AG20443 (cell line): Measurements from ENCODE around the gene C2orf81.
"Not testable (repeated sequence)": the region's sequence is repeated elsewhere in the genome, so short reads cannot be mapped to it uniquely, and the experiment has no call there.

Experiments
- DNase-seq: peaks from one replicate; pipeline ENCODE4 v3.0.0; 2012; ENCODE audit warnings: low spot score, mixed read lengths

The C2orf81 gene

DNA sequence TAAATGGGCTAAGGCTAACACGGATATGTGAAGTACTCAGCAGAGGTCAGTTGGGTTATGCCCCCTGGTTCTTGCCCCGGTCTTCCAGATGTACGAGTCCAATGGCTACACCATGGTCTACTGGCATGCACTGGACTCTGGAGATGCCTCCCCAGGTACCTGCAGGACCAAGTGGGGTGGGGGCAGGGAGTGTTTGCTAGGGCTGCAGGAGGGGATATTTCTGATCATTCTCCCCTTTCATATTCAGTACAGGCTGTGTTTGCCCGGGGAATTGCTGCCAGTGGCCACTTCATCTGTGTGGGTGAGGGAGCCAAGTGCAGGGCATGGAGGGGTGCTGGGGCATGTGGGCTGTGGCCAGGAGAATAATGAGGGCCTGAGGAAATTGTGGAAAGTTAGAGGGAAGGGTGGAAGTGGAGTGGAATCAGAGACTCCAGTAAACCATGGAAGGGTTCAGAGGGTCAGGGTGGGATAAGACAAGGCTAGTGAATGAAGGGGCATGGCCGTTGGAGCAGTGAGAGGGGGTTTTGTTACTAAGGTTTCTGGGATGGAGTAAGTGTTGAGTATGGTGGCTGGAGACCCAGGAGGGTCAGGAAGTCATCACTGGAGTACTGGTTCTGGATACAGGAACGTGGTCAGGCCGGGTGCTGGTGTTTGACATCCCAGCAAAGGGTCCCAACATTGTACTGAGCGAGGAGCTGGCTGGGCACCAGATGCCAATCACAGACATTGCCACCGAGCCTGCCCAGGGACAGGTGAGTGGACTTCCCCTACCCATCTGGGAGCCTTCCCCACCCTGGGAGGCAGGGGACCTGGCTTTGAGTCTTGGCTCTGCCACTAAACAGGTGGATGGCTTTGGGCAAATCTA, 2.0 kb upstream of the C2orf81 start:
- no peak for DNase-seq

DNA sequence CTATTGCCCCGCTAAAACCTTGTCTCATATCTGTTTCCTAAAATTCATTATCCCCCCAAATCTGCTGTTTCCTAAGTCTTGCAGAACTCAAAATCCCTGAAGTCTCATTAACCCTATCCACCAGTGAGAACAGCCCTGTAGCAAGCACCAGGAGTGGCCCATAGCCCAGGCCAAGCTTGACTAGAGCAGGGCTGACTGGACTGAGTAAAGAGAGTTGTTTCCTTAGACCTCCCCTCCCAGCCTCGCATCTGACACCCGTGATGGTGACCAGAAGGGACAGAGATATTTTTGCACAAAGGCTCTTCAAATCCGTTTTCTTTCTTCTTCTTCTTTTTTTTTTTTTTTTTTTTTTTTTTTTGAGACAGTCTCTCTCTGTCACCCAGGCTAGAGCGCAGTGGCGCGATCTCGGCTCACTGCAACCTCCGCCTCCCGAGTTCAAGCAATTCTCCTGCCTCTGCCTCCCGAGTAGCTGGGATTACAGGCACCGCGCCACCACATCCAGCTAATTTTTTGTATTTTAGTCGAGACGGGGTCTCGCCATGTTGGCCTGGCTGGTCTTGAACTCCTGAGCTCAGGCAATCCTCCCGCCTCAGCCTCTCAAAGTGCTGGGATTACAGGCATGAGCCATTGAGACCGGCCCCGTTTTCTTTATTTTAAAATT, 846 bp downstream of the C2orf81 start:
- not testable (repeated sequence) for DNase-seq

DNA sequence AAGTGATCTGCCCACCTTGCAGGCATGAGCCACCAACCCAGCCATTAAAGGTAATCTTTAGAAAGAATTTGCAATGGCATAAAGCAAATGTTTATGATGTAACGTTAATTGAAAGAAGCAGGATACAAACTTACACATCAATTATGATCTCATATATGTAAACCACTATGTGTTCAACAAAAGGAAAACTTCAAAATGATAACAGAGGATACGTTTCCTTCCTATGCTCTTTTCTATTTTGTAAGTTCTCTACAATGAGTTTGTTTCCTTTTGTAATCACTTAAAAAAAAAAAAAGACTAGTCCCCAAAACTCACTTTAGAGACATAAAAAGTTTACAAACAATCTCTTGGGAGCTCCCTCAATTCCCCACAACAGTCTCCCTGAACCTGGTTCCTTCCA, 1.4 kb downstream of the C2orf81 start:
- no peak for DNase-seq

DNA sequence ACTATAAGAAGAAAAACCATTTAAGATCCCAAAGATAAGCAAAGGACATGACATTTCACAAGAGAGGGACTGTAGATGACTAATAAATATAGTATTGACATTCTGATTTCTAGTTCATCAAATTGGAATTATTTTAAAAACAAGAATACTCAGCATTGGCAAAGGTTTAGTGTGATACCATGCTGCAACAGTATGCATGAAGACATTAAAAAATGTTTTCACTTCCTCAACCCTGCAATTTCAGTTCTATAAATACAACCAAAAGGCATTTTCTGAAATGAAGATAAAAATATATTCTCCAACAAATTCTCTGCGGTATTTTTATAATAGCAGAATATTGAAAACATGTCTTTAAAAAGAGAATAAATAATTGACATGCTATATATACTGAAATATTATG, 2.1 kb downstream of the C2orf81 start:
- DNase-seq = no peak

DNA sequence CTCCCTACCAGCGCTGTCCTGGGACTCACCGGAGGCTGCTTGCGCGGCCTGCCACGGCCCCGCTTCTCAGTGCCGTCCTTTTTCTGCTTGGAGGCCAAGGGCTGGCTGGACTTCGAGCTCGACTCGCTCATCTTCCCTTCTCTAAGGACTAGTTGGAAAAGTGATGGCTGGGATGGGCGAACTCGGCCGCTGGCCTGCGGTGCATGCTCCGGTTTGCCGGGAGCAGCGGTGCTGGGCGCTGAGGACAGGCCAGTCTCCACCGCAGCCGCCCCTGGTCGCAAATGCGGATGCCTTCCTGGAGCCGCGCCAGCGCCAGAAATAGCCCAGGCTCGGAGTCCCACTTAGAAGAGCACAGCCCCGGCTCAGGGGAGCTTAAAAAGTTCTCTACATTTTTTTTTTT, 3.1 kb downstream of the C2orf81 start:
- no peak for DNase-seq

DNA sequence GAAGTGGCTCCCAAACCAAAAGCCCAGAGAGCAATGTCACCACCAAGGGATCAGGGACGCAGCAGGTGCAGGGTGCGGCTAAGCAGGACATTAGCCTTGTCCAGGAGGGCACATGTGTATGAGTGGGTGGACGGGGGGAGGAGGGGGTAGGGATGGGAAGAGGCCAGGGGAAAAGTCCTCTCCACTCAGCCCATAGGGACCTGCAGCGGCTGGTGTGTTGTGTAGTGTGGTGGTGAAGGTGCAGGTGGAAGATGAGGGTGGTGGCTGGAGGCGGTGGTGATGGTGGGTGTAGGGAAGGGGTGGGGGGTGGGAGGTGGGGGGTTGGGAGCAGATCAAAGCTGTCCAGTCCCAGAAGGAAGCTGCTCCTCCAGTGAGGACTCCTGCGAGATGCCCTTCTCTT, 3.7 kb downstream of the C2orf81 start:
- no peak for DNase-seq

DNA sequence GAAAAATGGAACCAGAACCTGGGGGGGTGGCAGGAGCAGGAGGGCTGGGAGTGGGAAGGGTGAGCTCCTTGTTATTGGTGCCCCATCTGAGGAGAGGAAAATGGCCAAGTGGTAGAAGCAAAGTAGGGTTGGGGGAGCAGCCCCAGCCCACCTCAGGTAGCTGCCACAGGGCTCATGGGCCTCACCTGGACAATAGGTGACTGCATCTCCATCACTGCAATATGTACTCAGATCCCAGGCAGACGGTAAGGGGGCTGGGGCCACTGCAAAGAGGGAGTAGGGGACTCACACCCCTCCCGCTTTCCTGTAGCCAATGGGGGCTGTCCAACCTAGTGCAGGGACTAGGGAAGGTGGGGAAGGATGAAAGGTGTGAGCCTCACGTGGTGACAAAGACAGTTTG, 4.2 kb downstream of the C2orf81 start:
- DNase-seq = no peak

DNA sequence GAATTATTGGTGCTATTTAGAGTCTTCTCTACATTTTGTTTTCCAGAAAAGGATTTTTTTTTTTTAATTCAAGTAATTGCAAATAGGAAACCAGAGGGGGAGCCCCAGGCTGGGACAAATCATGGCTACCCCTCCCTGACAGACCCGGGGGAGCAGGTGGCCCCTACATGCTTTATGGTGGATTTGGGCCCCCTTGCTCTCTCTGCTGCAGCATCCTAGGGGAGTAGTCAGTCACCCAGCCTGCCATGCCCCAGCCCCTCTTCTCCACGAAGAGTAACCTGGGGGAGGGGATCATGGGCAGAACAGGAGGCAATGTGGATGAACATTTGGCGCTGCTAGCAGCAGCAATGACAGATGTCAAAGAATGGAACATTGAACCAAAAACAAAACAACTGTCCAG, 4.6 kb downstream of the C2orf81 start:
- no peak for DNase-seq

DNA sequence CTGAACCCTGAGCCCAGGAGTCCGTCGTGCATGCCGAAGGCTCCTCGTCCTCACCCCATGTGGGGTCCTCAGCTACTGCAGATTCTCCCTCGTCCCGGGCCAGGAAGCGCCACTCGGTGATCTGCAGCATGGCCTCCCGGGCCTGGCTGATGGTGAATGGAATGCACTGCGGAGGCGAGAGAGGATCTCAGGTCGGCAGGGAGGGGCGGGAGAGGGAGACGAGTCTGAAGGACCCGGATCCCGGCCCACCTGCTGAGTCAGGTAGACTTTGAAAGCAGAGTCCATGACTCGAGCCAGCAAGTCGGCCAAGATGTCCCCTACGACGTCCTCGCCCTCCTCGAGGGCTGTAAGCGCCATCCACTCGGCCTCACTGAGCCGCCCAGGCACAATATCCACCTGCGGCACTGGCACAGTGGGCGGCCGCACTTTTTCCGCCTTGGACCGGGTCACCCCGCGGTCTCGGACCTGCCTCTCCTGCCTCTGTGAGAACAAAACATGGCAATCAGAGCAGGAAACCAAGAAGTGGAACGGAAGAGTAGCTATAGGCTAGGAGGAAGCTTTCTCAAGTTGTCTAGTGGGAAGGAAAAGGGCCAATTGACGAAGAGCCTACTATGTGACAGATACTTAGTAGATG, 5.5 kb downstream of the C2orf81 start:
- DNase-seq = no peak

DNA sequence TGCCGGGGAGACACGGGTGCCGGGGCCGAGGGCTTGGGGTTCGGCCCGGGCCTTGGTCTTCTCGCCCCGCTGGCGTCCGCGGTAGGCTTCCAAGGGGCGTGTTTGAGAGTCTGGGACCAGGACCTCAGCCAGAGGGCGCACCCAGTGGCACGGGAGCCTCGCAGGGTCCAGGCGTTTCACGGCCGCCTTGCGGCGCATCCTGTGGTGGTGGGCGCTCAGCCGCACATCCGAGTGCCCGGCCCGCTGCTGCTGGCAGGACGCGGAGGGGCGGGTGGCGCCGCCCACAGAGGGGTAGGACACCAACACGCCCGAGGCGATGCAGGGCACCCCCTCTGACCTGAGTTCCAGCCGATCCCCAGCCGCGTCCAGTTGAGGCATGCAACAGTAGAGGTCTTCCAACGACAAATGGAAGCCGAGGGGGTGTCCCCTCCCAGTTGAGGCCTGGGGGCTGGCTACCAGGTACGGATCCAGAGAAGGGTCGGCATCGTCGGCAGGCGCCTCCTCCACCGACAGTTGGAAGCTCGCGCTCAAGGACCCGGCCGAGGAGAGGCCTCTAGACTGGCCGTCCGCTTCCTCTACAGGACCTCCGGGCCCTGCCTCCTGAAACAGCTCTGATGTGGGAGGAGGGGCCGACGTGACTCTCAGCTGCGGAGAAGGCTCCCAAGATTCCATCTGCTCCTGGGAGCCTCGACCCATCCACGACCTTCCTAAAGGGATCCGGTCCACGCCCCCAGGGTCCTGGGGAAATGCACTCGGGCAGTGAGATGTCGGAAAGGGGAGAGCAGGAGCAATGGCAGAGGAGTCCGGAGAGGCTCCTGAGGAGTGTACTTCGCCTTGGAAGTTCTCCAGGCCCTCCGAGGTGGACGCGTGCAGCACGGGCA, 6.3 kb downstream of the C2orf81 start:
- peak; percentile 81 for DNase-seq

DNA sequence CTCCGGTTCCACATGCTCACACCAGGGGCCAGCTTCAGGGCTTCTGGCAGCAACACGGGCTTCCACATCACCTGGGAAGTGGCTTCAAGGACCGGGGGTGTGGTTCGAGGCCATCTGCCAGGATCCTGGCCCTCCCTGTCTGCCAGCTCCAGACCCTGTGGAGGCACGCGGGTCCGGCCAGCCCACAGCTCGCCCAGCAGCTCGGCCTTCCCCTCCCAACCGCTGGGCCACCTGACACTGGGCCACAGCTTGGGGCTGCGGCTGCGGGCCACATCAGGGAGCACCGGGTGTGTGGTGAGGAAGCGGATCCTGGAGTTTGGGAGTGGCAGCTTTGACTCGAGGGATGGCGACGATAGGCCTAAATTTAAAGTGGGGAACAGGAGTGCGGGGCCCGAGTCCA, 7.0 kb downstream of the C2orf81 start:
- DNase-seq = peak; percentile 57

DNA sequence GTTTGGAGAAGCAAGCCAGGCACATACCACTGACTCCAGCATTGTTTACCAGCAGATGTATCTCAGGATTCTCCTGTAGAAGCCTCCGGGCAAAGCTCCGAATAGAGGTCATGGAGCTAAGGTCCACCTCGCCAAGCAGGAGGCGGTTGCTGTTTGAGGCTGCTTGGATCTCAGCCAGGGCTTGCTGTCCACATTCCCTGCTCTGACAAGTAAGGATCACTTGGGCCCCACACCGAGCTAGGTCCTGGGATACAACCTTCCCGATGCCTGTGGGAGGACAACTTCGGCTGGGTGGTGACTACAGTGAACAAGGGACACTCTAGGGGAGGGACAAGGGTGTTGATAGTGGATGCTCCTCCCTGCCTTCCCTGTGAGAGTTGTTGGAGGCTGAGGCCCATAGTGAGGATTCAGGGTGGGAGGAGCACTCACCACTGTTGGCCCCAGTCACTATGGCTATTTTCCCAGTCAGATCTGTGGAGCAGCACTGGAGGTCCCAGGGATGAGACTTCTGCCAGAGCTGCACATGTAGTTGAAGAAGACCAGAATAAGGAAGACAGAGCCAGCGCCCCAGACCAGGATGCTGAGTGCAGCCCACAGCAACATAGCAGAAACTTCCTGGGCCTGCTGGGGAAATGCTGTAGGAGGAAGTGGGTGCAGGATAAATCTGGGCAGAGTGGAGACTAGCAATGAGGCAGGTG, 8.3 kb downstream of the C2orf81 start:
- no peak for DNase-seq

DNA sequence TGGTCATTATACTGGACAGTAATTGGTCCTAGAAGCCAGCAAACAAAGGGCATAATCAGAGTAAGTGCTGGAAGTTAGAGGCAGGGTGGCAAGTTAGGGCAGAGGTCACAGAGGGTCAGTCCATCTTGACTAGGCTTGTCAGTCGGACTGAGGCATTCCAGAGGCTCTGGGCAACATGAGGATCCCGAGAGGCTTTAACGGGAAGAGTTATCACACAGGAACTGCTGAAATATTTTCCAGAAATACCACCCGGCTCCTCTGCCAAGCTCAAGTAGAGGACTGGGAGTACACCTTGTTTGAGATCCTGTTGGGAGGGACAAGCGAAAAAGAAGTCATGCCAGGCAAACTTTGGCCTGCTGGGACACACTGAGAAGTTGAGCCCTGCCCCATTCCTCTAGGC, 13.7 kb downstream of the C2orf81 start:
- DNase-seq = no peak

DNA sequence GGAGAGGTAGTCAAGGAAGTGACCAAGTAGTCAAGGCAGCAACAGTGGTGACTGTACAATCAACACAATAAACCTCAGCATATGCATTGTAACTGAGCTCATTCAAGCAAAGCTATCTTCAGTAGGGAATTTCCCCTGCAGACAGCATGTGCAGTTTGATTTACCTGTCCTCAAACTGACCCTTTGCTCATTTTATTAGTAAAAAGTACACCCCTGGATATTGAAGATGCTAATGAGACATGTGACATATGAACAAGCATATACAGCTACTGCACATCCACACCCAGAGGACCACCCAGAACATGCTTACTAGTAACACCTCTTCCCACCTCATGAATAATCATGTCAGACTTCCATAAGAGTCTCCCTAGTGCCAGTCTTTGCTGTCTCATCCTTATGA, 15.4 kb downstream of the C2orf81 start:
- DNase-seq = no peak

DNA sequence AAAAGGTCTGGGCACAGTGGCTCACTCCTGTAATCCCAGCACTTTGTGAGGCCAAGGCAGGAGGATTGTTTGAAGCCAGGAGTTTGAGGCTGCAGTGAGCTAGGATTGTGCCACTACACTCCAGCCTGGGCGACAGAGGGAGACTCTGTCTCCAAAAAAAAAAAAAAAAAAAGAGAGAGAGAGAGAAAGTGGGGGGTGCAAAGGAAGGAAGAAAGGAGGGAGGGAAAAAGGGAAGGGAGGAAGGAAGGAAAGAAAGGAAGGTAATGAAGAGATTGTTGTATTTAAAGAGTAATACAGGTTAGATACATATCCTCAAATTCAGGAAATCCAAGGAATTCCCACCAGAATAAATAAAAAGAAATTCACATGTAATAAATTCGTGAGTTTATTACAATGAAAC, 19.5 kb downstream of the C2orf81 start:
- DNase-seq = no peak

DNA sequence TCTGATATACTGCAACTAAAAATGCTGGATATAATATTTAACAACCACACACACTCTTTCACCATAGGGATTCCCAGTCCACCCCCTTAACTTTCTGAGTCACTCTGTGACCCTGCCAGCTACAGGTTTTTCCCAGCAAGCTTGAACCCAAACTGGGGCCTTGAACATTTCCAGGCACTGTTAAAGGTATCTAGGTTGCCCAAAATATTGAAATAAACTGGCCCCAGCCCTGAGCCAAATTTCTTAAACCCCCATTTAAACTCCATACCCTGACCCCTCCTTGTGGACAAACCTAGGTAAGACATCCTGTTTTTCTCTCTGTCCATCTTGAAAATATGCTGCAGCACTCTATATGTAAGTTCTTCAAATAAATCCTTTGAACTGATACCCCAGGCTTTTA, 21.6 kb downstream of the C2orf81 start:
- peak; percentile 52 for DNase-seq

DNA sequence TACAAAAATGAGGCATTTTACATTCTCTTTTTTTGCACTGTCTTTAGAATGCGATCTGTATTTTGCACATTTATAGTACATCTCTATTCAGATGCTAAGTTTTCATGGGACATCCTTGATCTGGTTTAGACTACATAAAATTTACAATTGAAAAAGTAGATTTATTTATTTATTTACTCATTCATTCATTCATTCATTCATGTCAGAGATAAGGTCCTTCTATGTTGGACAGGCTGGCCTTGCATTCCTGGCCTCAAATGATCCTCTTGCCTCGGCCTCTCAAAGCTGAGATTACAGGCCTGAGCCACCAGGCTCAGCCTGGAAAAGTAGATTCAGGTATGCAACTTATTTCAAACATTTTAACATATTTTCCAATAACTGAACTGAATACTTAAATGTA, 25.3 kb downstream of the C2orf81 start:
- no peak for DNase-seq

DNA sequence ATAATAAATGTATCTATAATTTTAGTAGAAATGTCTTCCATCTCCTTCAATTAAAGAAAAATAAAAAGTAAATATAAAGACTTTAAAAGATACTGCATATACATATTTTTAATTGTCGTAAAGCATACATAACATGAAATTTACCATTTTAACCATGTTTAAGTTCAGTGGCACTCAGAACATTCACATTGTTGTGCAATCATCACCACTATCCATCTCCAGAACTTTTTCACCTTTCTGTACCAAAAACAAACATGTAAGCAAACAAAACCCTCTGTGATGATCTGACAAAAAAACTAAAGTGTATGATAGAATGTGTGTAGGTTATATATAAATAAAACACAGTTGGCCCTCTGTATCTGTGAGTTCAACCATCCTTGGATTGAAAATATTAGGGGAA, 27.9 kb downstream of the C2orf81 start:
- no peak for DNase-seq

DNA sequence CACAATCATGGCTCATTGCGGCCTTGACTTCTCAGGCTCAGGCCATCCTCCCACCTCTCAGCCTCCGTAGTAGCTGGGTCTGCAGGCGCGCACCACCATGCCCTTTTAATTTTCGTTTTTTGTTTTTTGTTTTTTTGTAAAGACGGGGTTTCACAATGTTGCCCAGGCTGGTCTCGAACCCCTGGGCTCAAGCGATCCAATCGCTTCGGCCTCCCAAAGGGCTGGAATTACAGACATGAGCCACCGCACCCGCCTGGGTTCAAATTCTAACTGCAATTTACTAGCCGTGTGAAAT, 29.0 kb downstream of the C2orf81 start:
- no peak for DNase-seq

DNA sequence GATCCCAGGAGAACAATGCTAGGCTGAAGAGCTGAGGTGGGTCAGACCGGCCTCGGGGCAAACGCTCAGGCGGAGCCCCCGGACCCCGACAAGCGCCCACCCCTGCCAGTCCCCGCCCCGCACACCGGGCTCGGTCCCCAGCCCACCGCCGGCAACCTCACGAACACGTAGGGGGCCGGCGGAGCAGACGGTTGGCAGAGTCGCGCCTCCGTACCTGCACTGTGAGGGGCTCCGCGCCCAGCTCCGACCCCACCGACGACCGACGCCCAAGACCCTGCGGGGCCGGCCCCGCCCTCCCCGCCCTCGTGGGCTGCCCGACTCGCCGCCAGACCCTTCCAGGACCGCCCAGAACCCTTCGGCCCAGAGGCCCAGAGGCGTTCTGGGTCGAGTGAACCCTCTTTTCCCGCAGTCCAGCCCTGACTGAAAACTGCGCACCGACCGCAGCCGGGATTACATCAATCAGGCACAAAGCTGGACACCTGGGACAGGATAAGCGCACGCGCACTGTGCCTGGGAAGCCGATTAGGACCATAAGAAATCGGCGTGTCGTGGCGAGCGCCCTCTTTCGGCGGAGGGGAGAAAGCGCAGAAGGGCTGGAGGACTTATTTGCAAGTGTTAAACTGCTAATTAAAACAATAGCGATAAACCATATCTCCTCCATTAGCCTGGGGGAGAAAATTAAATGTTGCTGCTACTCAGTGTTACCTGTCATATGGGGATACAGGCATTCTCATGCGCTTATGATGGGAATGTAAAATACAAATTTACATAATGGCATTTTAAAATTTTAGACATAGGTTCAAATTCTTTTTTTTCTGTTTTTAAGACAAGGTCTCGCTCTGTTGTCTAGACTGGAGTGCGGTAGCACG, 29.6 kb downstream of the C2orf81 start:
- DNase-seq = peak; percentile 96

DNA sequence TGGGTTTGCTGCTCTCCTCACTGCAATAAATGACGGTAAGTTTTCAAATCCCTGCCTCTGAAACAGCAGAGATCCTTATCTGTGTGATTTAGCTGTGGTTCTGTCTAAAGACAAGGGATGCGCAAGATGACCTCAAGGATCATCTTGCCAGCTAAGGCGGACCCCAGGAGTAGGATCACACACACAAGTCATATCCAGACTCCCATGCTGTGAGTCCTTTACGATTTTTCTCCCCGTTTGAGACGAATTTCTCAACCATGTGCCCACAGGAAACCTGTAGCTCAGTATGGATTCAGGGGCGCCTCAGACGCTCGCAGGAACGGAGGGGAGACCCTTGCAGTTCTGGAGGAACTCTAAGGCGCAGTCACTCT, 30.2 kb downstream of the C2orf81 start:
- DNase-seq = peak; percentile 57
